Limb (tissue), 2 donors: ENCODE measurements around the gene DNAL4.
A peak's percentile ranks its signal among the peaks of the same experiment; 100 is the strongest.

Source experiments
- DNase-seq, 2 donors: peaks; one replicate each; pipeline ENCODE4 v3.0.0-alpha.2; 2016; ENCODE audit errors: extremely low spot score in 2 of 2

DNAL4 gene, protein sequence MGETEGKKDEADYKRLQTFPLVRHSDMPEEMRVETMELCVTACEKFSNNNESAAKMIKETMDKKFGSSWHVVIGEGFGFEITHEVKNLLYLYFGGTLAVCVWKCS

DNA sequence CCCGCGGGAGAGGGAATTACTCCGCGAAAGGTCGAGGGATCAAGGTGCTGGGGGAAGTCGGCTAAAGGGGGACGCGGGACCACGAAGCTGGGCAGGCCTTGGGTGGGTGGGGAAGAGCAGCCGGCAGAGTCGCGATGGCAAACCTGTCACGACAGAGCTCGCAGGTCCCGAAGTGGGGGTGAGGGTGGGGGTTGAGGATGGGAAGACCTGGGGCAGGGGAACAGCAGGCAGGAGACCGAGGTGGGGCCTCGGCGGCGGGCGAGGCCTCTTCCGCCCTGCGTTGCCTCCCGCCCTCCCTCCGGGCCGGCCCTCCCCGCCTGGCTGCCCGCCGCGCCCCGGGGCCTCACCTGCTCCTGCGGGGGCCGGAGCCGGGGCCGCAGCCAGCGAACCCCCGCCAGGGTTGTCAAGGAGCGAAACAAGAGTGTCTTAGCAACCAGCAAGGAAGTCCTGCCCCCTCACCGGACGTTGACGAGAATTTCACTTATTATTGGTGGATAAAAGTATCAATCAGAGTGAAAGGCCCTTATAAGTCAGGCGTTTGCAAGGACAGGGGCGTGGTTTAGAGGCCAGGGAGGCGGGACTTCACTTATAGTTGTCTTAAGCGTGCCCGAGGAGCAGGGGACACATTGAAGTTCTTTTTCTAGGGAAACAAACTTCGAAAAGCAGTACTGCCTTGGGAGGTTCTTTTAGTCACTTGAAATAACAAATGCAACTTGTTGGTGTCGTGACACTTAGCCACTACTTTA lies at the start of gene DNAL4:
Gene DNAL4 (minus strand): TSS at position 423 of the 746 bp plus-strand sequence. CDS start 11,412 bp downstream, outside the sequence.
- DNase-seq: peak; percentile 91 to 98

DNA sequence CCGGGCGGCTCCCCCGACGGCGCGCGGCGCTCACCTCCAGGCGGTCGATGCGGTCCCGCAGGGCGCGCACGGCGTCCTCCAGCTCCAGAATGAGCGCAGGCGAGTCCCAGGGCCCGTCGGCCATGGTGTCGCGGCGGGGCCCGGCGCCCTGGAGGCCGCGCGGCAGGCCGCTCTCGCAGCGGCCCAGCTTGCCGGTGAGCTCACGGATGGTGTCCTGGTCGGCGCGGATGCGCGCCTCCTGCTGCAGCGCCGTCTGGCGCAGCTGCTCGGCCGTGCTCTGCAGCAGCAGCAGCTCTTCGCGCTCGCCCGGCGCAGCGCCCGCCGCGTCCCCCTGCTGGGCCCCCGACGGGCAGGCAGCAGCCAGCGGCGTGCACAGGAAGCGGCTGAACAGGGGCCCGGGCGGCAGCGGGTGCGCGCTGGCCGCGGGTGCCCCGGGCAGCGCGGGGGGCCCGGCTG lies 49.3 kb upstream of the DNAL4 start:
- peak; percentile 78 to 83 for DNase-seq

DNA sequence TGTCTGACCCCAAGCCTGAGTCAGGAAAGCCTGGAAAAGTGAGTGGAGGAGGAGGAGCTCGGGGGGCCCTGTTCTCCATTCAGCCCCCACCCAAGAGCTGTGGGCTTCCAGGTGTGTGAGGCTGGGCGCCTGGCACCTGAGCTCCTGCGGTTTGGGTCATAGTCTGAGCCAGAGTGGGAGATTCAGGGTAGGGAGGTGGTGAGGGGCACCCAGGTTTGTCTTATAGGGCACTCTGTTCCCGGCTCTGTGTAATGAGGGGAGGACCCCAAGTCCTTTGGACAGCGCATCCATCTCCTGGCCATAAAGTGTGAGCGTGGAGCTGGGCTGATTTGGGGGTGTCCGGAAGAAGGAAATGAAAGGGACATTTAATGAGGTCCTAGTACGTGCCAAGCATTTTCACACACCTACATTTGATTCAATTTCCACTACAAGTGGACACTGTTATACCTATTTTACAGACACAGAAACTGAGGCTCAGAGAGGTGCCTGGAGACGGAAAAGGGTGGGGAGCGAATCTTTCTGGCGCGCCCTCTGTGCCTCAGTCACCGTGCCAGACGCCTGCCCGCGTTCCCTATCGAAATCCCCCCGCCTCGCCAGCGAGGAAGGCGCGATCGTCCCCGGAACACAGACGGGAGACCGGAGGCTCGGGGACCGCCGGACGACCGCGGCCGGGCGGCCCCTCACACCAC lies 48.7 kb upstream of the DNAL4 start:
- DNase-seq: no peak

DNA sequence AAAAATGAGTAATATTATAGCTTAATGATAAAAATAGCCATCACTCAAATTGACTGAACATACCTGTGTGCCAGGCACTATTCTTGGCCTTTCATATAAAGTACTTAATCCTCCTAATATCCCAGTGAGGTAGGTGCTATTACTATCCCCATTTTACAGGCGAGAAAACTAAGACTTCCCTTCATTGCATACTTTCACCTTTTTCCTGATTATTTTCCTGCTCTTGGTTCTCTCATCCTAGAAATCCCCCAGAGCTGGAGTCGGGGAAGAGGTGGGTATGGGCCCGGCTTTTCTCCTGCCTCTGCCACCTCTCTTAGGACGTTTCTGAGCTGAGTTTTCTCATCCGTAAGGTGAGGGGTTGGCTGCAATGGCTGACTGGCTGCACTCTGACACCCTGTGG lies 47.7 kb upstream of the DNAL4 start:
- DNase-seq: no peak

DNA sequence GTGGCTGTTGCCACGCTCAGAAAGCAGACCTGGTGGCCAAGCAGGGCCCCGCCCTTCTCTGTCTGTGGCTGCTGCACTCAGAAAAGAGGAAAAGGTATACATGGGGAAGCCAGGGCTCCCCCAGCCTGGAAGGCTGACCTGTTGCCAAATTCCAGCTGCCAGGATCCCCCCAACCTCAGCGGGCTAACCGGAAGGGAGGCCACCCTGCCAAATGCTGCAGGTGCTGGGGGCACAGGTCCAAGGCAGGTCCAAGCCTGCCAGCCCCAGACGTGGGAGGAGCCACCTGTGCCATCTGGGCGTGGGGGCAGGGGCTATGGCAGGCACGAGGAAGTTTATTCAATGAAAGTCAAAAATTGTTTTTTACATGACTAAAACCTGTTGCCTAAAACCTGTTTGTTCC lies 47.3 kb upstream of the DNAL4 start:
- no peak for DNase-seq

DNA sequence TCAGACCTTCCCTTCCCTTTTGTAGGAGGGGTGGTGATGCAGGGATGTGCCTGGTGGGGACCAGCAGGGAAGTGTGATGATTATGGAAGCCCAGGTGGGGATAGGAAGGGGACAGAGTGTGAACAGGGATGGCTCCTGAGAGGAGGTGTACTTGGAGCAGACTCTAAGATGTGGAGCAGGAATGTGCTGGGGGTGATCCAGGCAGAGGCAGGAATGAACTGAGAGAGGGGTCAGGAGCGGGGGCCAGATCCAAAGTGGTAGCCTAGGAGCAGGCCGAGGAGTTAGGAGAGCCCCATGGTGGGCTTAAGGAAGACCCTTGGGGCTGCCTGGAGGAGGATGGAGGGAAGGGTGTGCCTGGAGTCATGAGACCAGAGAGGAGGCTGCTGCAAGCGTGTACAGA lies 46.2 kb upstream of the DNAL4 start:
- no peak for DNase-seq

DNA sequence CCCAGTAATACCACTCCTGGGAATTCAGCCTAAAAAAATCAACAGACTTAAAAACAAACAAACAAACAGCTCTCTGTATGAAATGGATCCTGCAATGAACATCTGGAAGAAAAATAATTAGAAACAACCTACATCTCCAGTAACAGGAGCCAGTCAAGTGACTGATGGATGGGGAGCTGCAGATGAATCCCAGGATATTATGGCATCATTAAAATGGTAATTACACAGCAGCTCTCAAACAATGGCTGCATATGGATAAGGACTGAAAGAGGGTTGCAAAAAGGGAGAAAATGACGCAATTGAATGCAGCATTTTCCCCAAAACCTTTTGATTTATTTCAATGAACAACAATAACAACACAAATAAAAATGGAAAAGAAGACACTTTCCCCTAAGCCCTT lies 45.7 kb upstream of the DNAL4 start:
- DNase-seq: no peak

DNA sequence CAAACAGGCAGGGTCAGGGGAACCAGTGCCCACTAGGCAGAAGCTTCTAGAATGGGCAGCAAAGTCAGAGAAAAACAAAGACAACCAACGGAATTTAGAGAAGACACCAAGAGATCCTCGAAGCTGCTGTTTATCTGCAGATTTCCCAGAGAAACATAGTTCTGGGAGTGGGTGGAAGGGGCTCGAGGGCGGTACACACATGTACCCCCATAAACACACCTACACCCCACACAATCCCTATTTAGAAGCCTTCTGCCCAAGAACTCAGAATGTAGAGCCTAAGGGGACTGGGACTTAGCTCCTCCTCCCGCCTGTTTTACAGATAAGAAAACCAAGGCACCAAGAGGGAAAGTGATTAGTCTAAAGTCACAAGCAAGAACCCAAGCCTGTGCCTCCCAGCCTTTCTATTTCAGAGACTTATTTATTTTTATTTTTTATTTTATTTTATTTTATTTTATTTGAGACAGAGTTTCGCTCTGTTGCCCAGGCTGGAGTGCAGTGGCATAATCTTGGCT lies 43.5 kb upstream of the DNAL4 start:
- no peak for DNase-seq

DNA sequence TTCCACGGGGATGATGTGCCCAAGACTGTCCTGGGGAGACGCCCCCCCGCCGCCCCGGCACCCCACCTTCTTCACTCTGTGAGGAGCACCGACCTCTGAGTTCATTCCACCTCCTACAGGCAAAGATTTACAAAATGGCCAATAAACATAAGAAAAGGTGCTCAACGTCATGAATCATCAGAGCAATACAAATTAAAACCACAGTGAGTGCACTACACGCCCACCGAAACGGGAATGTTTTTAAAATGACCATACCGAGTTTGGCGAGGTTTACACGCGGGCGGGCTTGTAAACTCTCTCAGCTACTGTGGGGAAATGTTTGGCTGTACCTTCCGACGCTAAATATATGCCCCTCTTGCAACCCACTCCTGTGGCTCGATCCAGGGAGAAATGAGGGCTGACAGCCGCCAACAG lies 42.0 kb upstream of the DNAL4 start:
- no peak for DNase-seq

DNA sequence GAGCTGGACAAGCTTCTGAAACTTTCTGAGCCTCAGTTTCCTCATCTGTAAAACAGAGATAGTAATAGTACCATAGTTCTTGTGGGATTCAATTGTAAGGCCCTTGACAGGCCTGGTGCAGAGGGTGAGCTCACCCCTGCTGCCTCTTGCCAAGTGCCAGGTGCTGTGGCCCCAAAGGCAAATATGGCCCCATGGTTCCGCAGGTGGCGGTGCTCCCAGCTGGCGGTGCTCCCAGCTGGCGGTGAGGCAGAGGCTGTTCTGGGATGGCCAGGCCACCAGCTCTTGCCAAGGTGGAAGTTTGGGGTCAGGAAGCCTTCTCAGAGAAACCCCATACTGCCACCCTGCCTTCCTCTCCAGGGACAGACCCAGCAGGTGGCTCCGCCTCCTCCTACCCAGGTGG lies 41.0 kb upstream of the DNAL4 start:
- DNase-seq: no peak

DNA sequence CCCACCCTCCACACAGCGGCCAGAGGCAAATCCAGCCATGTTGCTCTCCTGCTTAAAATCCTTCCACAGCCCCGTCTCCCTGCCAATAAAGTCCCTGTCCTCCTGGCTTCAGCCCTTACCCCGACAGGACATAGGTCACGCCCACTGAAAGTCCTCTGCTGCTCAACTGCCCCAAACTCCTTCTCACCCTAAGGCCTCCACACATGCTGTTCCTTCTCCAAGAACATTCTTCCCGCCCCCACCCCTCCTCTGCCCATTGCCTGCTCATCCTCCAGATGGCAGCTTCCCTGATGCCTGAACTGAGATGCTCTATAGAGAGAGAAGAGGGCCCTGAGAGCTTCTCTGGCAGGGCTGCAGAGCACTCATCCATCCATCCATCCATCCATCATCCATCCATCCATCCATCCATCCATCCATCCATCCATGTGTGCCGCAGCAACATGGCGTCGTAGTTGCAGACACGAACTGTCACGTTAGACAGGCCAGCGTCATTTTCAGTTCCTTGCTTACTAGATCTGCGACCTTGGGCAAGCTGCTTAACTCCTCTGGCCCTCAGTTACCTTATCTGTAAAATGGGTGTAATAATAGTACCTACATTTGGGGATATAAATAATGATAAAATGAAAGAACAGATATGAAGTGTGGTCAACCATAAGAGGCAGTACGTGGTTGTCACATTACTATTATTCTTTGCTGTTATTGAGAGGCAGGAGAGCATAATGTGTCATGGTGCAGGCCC lies 40.4 kb upstream of the DNAL4 start:
- DNase-seq: no peak

DNA sequence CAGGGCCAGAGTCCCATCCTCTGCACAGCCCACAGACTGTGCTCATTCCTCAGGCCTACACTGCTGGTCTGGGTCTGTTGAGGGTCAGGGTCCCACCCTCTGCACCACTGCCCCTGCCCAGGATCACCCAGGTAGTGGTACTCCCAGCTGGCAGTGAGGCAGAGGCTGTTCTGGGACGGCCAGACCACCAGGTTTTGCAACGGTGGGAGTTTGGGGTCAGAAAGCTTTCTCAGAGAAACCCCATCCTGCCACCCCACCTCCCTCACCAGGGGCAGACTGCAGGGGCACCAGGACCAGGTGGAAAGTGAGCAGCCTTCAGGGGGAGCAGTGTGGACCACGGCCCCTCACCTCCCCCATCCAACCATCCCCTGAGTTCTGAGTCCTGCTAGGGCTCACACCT lies 39.1 kb upstream of the DNAL4 start:
- no peak for DNase-seq

DNA sequence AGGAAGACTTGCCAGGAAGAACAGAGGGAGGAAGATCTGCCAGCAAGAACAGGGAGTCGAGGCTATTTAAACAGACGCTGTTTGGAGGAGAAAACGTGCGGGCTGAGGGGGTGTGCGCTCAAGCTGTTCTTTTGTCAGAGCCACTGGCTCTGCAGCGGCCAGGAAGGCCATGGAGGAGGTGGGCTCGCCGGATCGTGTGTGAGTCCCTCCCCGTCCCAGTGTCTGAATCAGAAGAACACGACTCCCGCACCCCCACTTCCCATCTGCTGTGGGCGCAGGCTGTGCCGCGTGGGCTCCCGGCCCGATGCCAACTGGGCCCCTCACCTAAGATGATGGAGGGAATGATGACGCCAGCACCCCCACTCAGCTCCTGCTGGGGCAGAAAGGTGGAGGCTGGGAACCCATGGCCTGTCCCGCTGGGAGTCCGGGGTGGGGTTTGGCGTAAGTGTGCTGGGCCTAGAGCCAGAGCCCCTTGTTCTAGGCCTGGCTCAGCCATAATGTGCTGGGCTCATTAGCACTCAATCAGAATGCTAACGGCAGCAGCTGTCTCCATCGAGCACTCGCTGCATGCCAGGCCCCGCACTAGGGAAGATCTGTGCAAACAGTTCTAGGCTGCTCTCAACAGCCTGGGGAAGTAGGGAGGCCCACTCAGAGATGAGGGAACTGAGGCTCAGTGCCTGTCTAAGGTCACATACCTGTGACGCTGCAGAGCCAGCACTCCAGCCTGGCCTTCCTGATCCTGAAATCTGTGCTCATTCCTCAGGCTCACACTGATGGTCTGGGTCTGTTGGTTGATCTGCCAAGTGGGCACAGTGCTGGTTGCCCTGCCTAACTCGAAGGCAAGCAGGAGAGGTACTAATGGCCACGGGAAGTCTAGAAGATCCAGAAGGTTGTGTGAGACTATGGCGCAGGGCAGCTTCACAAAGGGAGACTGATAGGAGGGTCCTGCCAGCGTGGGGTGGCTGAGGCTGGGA lies 38.3 kb upstream of the DNAL4 start:
- DNase-seq: no peak

DNA sequence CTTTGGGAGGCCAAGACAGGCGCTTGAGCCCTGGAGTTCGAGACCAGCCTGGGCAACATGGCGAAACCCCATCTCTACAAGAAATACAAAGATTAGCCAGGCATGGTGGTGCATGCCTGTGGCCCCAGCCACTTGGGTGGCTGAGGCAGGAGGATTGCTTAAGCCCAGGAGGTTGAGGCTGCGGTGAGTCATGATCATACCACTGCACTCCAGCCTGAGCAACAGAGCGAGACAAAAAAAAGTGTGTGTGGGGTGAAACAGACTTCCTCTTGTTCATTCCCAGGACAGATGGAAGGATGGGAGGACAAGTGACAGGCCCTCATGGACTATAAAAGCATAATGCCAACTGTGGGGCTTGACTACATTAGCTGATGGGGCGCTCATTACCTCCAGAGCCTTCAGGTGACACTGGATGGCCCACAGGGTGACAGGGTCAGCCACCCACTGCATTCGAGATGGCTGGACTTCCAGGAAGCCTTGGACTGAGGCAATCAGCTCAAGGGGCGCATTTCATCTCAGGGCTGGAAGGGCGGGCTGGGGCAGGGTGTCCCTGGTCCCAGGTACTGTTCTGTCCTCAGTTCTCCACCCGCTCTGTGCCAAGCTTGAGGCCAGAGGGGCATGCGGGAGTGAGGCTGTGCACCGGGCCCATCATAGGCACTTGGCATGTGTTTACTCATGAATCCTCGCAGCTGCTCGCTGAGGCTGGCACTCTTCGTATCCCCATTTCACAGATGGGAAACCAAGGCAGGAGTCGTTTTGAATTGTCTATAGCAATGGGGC lies 37.4 kb upstream of the DNAL4 start:
- no peak for DNase-seq

DNA sequence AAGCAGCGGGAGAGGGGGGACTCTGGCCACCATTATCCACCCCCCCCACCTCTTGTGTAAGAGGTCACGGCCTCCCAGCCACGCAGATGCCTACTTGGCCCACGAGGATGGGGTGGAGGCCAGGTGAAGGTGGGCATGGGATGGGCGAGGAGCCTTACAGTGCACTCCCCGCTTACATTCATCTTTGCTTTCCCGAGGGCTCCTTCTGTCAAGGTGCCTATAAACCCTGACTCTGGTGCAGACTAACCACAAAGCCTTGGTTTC lies 36.8 kb upstream of the DNAL4 start:
- no peak for DNase-seq

DNA sequence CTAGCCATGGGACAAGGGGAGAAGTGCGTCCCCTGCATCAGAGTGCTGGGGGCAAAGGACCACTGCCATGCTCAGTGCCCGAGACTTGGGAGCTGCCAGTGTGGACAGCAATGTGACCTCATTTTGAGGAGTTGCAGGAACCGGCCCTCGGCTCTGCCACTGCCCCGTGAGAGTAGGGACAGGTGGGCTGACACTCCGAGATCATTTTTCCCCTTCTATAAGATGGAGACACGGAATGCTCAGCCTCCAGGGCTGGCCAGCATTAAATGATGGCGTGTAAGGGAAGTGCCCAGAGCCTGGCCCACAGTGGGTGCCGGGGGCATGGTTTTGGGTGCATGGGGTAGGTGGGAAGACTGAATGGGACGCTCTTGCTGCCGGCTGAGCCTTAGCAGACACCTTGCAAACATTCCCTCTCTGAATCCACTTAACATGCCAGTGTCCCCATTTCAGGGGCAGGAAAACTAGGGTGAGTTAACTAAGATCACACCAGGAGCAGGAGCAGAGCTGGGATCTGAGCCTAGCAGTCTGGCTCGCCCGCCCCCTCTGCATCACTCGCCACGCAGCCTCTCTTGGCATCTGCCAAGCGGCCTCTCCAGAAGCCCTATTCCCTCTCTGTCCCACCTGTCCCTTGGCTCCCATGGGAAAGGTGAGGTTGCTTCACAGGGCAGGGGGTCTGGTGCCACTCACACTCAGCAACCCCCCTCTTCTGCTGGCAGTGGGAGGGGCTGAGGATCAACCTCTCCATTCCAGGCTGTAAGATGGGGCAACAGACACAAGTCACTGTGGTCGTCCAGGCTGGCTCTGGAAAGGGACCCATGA lies 36.3 kb upstream of the DNAL4 start:
- DNase-seq: no peak

DNA sequence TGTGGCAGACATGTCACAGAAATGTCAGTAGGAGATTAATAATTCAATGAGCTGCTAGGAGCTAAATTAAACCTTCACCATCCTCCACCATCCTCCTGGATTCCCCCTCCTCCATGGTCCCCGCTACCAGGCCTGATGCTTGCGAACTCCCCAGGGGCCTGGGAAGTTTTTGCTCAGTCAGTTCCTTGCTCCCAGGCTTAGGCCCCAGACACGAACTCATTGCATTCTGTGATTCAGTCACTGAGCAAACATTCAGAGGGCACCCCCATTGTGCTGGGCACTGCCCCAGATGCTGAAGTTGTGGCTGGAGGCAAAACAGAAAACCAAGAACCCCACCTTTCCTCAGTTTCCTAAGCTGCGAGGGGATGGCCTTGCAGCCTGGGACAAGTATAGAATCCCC lies 35.5 kb upstream of the DNAL4 start:
- no peak for DNase-seq

DNA sequence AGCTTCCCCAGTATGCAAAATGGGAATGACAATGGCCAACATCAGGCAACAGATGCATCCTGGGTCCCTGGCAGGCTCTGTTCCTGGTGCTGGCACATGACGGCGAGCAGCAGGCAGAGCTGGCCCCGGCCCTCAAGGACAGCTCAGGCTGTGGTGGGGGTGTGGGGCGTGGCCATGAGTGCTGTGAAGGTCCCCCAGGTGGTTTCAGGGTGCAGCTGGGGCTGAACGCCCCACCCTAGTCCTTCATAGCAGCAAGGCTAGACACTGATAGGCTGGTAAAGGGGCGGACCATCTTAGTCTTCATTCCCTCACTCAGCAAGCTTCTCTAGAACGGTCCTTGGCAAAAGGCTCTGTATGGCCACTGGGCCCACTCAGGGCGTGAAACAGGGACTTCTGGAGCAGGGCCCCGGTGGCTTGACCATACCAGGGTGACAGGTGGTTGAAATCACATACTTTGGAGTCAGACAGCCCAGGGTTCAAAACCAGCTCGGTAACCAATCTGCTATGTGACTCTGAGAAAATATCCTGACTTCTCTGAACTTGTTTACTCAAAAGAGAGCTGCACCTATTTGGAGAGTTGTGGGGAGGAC lies 34.8 kb upstream of the DNAL4 start:
- DNase-seq: no peak

DNA sequence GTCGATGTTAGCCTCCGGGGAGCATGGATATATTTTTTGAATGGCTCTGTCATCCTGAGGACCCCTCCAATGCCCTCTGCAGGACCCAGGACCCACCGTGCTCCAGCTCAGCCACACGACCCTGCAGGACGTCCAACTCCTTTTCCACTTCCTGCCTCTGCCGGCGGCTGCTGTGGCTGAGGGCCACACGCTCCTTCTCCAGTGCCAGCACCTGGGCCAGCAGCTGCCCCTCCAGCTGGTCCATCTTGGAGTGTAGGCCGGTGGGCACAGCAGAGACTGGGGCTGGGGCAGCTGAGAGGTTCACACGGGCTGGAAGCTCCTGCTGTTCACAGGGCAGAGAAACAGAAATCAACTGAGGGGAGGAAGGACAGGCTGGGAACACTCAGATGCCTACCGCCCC lies 34.2 kb upstream of the DNAL4 start:
- no peak for DNase-seq
